Measurements from ENCODE around the gene MDN1.

MDN1 gene

GRCh38 chr6:89602166-89602565 lies 217.4 kb downstream of the MDN1 start:
- no peak for DNase-seq (ENCODE audit: extremely low read depth, low read depth)
- no peak for TF ChIP-seq CTCF (IDR thresholded peaks at IDR 0.05; ENCODE audit: low read depth, low read length, missing control alignments)
- H3K4me3 ChIP-seq (replicated peaks; ENCODE audit: low read depth, low read length) = no peak overlapping the region

GRCh38 chr6:89599727-89600126 lies 219.9 kb downstream of the MDN1 start:
- H3K4me3 ChIP-seq (replicated peaks; ENCODE audit: low read depth, low read length) = no peak overlapping the region
- no peak for TF ChIP-seq CTCF (IDR thresholded peaks at IDR 0.05; ENCODE audit: low read depth, low read length, missing control alignments)
- DNase-seq (ENCODE audit: extremely low read depth, low read depth) = no peak

- TF ChIP-seq CTCF (IDR thresholded peaks at IDR 0.05; ENCODE audit: low read depth, low read length, missing control alignments) = peak; percentile 3
- peak; percentile 7 for DNase-seq (ENCODE audit: extremely low read depth, low read depth)
- no peak overlapping the region for H3K4me3 ChIP-seq (replicated peaks; ENCODE audit: low read depth, low read length)
Observed at GRCh38 chr6:89597988-89598387, 221.6 kb downstream of the MDN1 start.

- no peak for DNase-seq (ENCODE audit: extremely low read depth, low read depth)
- H3K4me3 ChIP-seq (replicated peaks; ENCODE audit: low read depth, low read length) = no peak overlapping the region
- TF ChIP-seq CTCF (IDR thresholded peaks at IDR 0.05; ENCODE audit: low read depth, low read length, missing control alignments) = no peak
Observed at GRCh38 chr6:89597372-89597771, 222.2 kb downstream of the MDN1 start.

GRCh38 chr6:89596484-89596883 lies 223.1 kb downstream of the MDN1 start:
- no peak overlapping the region for H3K4me3 ChIP-seq (replicated peaks; ENCODE audit: low read depth, low read length)
- DNase-seq (ENCODE audit: extremely low read depth, low read depth) = no peak
- no peak for TF ChIP-seq CTCF (IDR thresholded peaks at IDR 0.05; ENCODE audit: low read depth, low read length, missing control alignments)

- TF ChIP-seq CTCF (IDR thresholded peaks at IDR 0.05; ENCODE audit: low read depth, low read length, missing control alignments) = no peak
- H3K4me3 ChIP-seq (replicated peaks; ENCODE audit: low read depth, low read length) = no peak overlapping the region
- DNase-seq (ENCODE audit: extremely low read depth, low read depth) = no peak
Observed at GRCh38 chr6:89596056-89596455, 223.5 kb downstream of the MDN1 start.
